GM18511 (cell line): ENCODE results near the gene TRPC3.

Experiments
- ATAC-seq: cut with Tn5 transposase; IDR thresholded peaks from one replicate; pipeline ENCODE4 v1.9.1; 2021; ENCODE audit warnings: mild to moderate bottlenecking, moderate library complexity; ENCODE audit not compliant: unreplicated experiment

TRPC3 gene

GRCh38 chr4:121951521-121952110 lies at the start of gene TRPC3:
Gene TRPC3 (minus strand): TSS chr4:121952060. CDS start chr4:121951680, 380 bp downstream.
- ATAC-seq: peak; percentile 39

- ATAC-seq: no peak
Observed at GRCh38 chr4:122000849-122001248, 49.0 kb upstream of the TRPC3 start.

- ATAC-seq: no peak
Observed at GRCh38 chr4:121998024-121998423, 46.2 kb upstream of the TRPC3 start.

GRCh38 chr4:121995790-121996537 lies 44.1 kb upstream of the TRPC3 start:
- ATAC-seq: no peak

GRCh38 chr4:121991968-121992367 lies 40.1 kb upstream of the TRPC3 start:
- ATAC-seq: no peak

DNA sequence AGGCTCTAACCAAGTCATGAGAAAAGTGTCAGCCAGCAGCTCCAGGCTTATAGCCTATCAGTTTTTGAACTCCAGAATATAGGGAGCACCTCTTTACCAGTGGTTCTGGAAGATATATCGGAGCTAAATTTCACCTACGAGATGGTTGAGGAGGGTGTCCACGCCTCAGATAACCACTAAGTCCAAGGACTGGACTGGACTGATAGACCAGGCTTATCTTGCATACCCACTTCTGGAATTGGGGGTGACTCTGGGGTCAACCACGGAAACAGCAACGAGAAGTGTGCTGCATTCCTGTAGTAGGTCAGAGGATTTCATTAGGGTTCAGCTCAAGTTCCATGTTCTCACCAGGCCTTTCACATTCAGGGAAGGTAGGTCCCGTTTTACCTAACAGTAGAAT lies 38.6 kb upstream of the TRPC3 start:
- ATAC-seq: no peak

- no peak for ATAC-seq
Observed at GRCh38 chr4:121989715-121990114, 37.9 kb upstream of the TRPC3 start.

- no peak for ATAC-seq
Observed at GRCh38 chr4:121988950-121989349, 37.1 kb upstream of the TRPC3 start.

DNA sequence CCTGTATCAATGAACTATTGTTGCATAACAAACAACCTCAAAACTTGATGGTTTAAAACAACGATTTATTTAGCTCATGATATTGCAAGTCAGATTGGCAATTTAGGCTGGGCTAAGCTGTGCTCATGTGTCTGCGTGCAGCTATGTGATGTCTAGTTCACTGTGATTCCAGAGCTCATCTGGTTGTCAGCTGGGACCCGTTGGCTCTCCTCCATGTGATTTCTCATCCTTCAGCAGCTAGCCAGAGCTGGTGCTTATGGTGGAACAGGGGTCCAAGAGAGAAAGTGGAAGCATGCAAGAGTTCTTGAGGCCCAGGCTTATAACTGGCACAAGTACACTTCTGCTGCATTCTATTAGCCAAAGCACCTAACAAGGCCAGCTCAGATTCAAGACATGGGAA lies 28.8 kb upstream of the TRPC3 start:
- ATAC-seq: no peak

- peak; percentile 41 for ATAC-seq
Observed at GRCh38 chr4:121978172-121978516, 26.3 kb upstream of the TRPC3 start.

DNA sequence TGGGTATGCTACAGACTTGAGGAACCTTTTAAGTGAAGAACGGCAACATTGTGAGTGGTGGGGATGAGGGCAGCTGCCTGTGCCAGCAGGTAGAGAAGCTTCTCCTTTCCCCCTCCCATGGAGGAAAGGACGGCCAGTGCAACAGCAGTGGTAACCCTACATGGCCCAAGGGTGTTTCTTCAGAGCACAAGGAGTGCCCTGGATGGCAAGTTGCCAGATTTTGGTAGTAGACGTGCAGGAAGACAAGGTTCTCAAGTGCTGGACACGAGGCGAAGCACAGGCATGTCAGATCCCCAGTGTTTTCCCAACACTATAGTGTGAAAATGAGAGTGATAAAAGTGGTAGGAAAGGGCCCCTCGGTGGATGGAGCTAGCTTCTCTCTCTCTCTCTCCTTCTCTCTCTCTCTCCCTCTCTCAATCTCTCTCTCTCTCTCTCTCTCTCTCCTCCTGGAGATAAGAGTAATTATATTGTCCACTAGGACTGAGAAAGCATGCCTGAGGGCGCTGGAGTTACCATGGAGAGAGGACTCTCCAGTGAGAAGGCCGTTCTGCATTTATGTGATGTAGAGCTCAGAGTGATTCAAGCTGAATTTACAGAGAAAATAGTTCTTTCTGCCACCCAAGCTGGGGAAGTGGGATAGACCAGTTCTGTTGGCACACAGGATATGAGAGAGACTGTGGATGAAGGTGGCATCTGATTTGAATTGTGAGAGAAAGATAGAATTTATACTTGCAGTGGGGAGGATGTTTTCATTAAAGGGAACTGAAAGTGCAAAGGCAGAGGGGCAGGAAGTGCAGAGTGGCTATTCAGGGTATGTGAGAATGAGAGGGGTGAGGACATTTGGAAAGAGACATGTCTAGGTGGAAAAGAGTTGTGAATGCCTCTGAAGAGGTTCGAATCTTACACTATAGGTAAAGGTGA lies 25.7 kb upstream of the TRPC3 start:
- peak; percentile 98 for ATAC-seq

- ATAC-seq: no peak
Observed at GRCh38 chr4:121975784-121976183, 23.9 kb upstream of the TRPC3 start.

- no peak for ATAC-seq
Observed at GRCh38 chr4:121973816-121974215, 22.0 kb upstream of the TRPC3 start.

DNA sequence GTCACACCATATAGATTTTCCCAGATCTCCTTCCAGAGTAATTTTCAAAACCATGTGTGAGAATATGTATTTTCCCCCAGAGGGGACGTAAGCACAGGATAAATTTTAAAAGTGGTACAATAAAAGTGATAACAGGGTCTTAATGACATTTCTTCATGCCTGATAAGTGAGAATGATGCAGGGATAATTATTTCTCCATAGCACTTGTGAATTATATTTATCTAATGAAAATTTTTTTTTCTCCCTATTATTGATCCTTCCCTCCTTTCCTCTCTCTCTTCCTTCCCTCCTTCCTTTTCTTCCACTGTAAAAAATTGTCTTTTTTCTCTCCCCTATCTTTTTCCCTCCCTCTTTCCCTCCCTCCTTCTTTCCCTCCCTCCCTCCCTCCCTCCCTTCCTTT lies 17.0 kb upstream of the TRPC3 start:
- no peak for ATAC-seq

DNA sequence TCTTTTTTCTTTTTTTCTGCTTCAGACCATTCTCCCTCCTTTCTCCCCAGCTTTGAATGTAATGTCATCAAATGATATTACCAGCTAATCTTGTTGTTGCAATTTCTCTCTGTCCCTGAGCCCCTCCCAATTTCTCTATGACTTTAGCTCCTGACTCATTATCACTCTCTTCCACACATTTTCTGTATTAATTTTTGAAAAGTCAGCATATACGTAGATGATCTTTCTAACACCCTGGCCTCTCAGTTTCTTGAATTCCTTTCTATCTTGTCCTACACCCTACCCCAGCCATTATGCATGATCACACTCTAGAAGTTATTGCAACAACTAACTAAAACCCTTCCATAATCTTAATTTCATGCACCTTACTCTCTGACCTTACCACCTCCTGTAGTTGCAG lies 13.1 kb upstream of the TRPC3 start:
- no peak for ATAC-seq

GRCh38 chr4:121960818-121961217 lies 9.0 kb upstream of the TRPC3 start:
- no peak for ATAC-seq

DNA sequence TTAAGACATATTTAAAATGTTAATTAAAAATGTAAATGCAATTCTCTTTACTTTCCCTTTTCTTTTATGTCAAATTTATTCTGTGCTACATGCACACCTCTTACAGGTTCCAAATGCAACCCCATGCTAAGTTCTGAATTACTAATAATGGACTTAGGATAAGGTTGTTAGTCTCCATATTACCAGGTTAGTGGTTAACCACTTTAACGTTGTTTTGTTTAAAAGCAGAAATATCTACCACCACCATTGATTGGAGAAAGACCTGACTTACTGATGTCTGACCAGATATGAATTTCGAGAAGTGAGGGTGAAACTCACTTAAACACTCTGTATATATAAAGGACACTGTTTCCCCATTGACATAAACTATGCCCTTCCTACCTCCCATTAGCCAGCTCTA lies 6.9 kb upstream of the TRPC3 start:
- no peak for ATAC-seq

DNA sequence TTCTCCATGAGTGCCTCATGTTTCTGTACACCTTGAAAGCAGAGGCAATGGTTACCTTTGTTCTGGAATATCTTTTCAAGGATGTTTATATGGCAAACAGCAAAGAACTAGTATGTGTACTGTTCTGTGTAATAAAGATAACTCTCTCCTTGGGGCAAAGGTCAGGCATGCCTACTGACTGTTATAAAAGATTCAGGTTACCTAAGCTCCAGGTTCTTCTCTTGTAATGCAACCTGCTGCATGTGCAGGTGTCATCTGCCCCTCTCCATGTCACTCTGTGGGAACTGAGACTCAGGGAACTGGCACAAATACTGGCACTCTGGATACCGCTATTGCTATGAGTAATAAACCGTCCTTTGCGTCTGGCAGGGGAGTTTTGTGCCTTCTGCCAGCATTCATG lies 5.4 kb upstream of the TRPC3 start:
- no peak for ATAC-seq

GRCh38 chr4:121953860-121954259 lies 2.0 kb upstream of the TRPC3 start:
- no peak for ATAC-seq

DNA sequence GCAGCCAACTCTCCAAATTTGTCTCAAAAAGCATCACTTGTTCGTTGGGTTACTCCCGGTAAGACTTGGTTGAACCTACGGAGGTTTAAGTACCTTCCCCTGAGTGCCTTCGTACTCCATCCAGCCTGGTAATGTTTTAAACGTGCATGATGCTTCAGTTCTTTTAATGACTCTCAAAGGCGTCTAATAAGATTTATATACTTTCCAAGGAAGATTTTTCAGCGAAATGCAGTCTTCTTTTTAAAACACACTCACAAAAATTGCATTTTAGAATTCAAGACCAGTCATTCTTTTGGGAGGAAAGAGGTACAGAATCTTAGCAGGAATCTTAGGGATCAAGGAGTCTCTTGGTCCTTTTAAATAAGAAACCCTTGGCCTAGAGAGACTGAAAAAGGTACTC lies 430 bp upstream of the TRPC3 start:
- no peak for ATAC-seq

- peak; percentile 37 for ATAC-seq
Observed at GRCh38 chr4:121950680-121951520, 960 bp downstream of the TRPC3 start.
